ENCODE data around the gene RPS6KL1.

DNA sequence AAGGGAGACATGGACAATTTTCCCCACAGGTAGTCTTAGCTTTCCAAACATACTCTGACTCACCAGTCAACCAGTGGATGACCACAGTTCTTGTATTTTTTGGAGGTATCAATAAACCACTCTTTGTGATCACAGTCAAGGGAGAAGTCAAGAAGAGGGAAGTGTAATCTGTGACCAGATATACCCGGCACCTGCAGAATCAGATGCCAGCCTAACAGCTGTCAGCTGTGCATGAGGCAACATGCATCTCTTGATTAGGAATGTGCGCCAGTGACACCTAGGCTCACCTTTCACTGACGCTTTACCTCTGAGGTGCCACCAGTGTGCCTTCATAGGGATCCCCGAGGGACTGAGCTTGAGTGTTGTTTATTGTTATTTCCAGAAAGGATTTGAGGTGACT is 67.1 kb downstream of the RPS6KL1 start:
- TF ChIP-seq POLR2A (IDR thresholded peaks at IDR 0.05): no peak
- TF ChIP-seq, protein P1, sequence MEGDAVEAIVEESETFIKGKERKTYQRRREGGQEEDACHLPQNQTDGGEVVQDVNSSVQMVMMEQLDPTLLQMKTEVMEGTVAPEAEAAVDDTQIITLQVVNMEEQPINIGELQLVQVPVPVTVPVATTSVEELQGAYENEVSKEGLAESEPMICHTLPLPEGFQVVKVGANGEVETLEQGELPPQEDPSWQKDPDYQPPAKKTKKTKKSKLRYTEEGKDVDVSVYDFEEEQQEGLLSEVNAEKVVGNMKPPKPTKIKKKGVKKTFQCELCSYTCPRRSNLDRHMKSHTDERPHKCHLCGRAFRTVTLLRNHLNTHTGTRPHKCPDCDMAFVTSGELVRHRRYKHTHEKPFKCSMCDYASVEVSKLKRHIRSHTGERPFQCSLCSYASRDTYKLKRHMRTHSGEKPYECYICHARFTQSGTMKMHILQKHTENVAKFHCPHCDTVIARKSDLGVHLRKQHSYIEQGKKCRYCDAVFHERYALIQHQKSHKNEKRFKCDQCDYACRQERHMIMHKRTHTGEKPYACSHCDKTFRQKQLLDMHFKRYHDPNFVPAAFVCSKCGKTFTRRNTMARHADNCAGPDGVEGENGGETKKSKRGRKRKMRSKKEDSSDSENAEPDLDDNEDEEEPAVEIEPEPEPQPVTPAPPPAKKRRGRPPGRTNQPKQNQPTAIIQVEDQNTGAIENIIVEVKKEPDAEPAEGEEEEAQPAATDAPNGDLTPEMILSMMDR (IDR thresholded peaks at IDR 0.05): no peak

All from heart left ventricle (tissue), 13 donors.